HG03095 (cell line): ENCODE results near the gene CNTNAP4.

Source experiments
- ATAC-seq: cut with Tn5 transposase; IDR thresholded peaks from one replicate; pipeline ENCODE4 v1.9.1; 2021; ENCODE audit warnings: moderate library complexity; ENCODE audit not compliant: unreplicated experiment

Gene CNTNAP4

DNA sequence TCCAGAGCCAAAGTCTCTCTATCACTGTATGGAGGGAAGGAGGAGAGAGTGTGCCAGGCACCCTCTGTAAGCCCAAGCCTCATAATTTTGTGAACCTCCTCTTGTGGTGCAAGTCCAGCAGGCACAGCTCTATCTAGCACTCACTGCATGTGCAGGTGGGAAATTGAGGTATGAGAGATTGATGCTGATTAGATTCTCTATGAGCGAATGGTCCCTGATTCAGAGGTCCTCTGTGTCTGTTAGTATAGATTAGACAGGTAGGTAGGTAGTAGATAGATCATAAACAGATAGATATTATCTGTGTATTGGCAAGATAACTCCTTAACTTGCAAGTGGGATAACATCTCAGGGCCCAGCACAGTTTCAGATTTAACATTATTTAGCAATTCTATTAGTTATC, 209.5 kb downstream of the CNTNAP4 start:
- ATAC-seq = no peak

DNA sequence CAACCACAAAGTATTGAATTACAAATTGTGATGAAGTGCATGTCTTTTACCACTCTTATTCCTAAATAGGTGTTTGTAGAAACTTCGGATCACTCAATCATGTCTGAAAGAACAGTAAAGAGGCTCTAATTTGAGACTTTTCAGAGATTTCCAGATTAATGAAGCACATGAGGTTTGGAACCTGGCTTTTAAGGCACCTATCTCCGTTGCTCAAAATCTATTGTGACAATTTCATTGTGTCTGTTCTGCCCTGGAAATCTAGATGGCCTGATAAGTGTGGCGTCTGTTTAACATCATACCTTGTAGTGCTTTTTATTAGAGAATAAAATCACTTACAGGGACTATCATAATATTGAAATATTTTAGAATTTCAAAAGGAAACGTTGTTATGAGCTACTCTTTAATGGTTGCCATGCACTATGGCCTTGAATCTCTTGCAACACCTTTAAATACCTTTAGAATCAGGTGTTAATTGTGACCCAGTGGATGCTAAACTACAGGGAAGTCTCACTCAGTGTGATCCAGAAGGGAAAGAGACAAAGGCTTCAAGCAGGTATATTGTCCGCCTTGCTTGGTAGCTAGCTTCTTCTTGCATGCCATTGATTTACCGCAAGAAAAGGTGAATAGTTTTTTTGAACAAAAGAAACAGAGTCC, 210.3 kb downstream of the CNTNAP4 start:
- ATAC-seq = no peak

DNA sequence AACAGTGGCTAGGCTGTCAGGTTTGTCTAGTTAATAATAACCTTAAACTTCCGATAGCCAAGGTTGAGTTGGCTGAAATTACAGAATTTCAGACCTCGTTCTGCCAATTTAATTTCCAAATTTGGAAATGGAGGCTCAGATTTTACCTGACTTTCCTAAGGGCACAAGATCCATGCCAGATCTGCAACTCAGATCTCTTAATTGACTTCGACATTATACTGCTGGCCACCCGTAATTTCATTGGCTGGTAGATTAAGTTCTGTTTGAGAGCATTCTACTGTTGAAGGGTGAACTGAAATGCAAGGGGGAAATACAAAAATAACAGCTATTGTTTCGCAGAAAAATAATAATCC, 210.8 kb downstream of the CNTNAP4 start:
- ATAC-seq = no peak

- no peak for ATAC-seq
These were observed 212.9 kb downstream of the CNTNAP4 start for GRCh38 chr16:76490036-76490639.

GRCh38 chr16:76500006-76500405, 222.8 kb downstream of the CNTNAP4 start:
- no peak for ATAC-seq

DNA sequence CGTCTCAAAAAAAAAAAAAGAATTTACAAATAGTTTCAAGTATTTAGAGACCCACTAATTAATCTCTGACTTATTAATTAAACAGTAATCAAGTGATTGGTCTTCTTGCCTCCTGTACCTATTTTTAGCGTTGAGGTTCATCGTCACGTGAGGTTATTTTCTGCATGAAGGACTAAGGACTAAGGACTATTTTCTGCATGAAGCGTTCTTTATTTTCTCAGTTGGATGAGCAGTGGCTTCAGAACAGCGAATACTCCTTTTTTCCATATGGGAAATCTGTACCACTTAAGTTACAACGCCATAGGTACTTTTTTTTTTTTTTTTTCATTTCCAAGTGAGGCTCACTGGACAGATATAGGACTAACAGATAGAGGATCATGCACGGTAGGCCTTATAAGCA, 224.9 kb downstream of the CNTNAP4 start:
- no peak for ATAC-seq

DNA sequence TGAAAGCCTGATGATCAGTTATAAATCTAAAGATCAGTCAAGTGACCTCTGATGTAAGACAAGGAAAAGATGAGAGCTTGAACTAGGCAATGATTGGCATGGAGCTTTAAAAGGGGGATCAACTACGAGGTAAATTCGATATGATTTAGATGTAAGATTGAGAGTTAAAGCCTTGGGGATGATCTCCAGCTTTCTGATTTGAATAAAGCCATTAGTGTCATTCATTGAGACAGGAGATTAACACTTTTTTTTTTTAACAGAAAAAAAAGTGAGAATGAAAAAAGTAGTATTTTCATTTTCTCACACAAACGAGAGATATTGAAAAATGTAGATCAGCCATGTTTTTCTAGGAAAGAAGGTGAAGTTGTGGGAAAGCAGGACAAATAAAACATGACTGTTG, 225.4 kb downstream of the CNTNAP4 start:
- ATAC-seq = no peak

- no peak for ATAC-seq
These were observed 225.9 kb downstream of the CNTNAP4 start for GRCh38 chr16:76503091-76503490.

- ATAC-seq = no peak
These were observed 234.0 kb downstream of the CNTNAP4 start for GRCh38 chr16:76511203-76511602.

- no peak for ATAC-seq
These were observed 241.6 kb downstream of the CNTNAP4 start for GRCh38 chr16:76518781-76519180.

- no peak for ATAC-seq
These were observed 247.2 kb downstream of the CNTNAP4 start for GRCh38 chr16:76524356-76524755.

- no peak for ATAC-seq
These were observed 247.6 kb downstream of the CNTNAP4 start for GRCh38 chr16:76524769-76525168.

DNA sequence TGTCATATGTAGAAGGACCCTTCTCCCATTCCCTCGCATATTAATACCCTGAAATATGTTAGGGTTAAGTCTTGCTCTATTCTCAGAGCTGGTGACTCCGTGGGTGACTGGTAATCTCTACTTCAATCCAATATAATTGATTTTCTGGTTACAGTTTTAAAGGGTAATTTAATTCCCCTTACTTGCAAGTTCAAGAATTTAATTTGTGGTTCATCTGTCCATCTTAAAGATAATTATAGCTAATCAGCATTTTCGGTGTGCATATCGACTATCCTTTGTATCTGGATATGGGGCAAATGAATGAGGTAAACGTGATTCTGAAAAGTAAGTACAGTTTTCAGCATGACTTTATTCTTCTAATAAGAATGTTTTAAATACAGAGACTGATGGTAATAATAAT, 250.0 kb downstream of the CNTNAP4 start:
- ATAC-seq = no peak

DNA sequence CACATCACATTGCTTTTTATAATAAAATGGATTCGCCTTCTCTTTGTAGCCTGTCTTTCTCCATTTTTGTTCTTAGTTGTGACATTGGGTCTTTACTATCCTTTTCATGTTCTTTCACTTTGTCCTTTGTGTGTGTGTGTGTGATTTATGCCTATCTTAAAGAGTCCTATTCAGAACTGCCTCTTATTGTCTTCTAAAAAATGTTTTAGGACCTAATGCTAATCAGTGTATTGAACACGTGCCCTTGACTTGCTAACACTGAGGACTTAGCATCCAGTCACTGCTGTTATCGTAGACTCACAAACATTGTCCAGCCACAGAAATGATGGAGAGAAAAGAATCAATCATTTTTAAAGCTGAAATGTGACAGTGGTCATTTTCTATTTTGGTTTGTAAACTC, 251.9 kb downstream of the CNTNAP4 start:
- no peak for ATAC-seq

DNA sequence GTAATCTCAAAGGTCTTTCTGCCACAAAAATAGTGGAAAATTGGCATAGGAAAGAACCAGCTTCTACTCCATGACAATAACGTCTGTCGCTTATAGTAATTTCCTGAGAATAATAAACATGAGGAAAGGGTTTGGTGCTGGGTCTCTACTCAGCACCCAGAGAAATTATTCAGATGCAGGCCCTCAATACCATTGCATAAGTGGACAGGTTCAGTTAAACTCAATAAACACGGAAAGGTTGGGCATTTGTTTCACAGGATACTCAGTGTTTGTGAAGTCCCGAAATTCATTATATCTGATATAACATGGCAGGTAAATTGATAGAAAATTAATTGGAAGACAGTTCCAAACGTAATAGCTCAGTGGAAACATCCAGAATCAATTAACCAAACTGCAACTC, 254.0 kb downstream of the CNTNAP4 start:
- no peak for ATAC-seq

GRCh38 chr16:76532188-76532973, 255.2 kb downstream of the CNTNAP4 start:
- ATAC-seq = no peak

DNA sequence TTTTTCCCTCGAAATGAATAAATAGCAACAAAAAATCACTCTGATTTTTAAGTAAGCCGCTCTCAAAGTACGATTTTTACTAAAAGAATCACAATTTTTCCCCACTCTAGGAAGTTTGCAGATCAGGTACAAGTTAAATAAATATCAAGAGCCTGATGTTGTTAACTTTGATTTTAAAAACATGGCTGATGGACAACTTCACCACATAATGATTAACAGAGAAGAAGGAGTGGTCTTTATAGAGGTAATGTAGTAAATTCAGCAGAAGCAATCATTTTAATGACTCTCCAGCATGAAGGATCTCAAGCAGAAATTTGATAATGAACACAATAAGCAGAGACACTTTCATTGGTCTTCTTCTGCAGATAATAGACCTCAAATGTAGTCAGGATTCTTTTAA, 262.4 kb downstream of the CNTNAP4 start:
- ATAC-seq = no peak

DNA sequence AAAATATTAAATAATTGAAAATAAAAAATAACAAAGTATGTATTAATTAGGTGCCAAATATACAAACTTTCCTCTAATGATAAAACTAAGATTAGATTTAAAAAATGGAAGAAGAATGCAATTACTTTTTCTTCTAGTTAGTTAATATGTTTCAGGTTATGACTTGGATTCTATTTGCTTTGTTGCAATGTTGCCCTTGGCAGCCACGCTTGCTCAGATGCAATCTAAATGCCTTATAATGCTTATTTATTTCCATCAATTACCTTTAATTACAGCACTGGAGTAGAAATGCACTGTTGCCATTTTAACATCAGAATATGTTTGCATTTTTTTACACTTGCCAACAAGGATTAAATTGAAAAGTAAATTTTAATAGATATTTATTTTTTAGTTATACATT, 263.9 kb downstream of the CNTNAP4 start:
- ATAC-seq = no peak

- no peak for ATAC-seq
These were observed 288.3 kb downstream of the CNTNAP4 start for GRCh38 chr16:76565542-76565941.

- no peak for ATAC-seq
These were observed 294.6 kb downstream of the CNTNAP4 start for GRCh38 chr16:76571755-76572154.

DNA sequence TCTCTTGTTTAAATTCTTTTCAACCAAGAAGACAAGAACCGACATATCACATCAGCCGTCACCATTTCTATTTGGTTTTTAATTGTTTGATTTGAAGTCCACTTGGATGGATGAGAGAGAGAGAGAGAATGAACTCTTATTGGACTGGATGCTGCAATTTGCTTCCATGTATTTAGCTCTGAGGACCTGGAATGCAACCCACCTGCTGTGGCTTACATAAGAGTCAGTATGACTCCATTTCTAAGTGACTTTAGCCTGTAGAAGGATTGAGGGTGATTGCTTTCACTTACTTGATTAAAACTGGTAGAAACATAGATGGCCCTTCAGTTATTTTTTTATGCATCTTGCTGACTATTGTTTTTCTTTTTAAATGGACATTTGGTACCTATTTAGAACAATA, 296.1 kb downstream of the CNTNAP4 start:
- no peak for ATAC-seq

DNA sequence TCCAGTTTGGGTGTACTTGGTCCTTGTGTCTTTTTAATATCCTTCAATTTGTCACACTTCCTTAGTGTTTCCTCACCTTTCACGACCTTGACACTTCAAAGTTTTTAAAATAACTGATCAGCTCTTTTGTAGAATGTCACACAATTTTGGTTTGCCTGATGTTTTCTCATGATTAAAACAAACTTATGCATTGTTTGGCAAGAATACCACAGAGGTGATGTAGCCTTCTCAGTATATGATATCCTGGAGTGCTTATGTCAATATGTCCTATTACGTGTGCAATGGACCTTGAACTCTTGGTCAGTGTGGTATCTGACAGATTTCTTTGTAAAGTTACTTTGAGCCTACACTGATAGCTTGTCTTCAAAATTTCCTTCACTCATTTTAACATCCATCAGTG, 297.4 kb downstream of the CNTNAP4 start:
- ATAC-seq = no peak
